Tibial nerve (tissue), 4 donors: ENCODE data around the gene FOXK1. TPM values are rescaled to one million over a fixed set of nuclear protein-coding genes. Genes with fewer than 3 reads are reported as not detected.

Source experiments
- DNase-seq, 2 donors: peaks; one replicate each; pipeline ENCODE4 v3.0.0-alpha.2; 2019; ENCODE audit warnings: low spot score in 2 of 2
- H3K27ac ChIP-seq, 4 donors: fragments of 200-600 bp; sonication (generic) in 3 of 4; one replicate each; pipeline ENCODE4 v1.5.1; 2017 to 2019; ENCODE audit warnings: mild to moderate bottlenecking in 1 of 4
- H3K27me3 ChIP-seq, 2 donors: fragments of 200-600 bp; sonication (generic) in 1 of 2; one replicate each; pipeline versions ENCODE4 v1.5.1 to v1.6.0; 2017 to 2019
- H3K36me3 ChIP-seq, 3 donors: fragments of 200-600 bp; sonication (generic); one replicate each; pipeline ENCODE4 v1.5.1; 2018 to 2019
- H3K4me1 ChIP-seq, 4 donors: fragments of 200-600 bp; sonication (generic) in 3 of 4; one replicate each; pipeline ENCODE4 v1.5.1; 2017 to 2019
- H3K4me3 ChIP-seq, 4 donors: fragments of 200-600 bp; sonication (generic) in 3 of 4; one replicate each; pipeline ENCODE4 v1.5.1; 2017 to 2019; ENCODE audit warnings: mild to moderate bottlenecking in 1 of 4, moderate library complexity in 1 of 4
- H3K9me3 ChIP-seq, 4 donors: fragments of 200-600 bp; sonication (generic) in 3 of 4; one replicate each; pipeline ENCODE4 v1.5.1; 2017 to 2019
- CTCF ChIP-seq, 5 experiments: fragments of 200-600 bp in 3 of 5; fragments of 450-650 bp in 2 of 5; sonication (generic) in 3 of 5; IDR thresholded peaks; one replicate each; pipeline ENCODE4 v1.5.1; 2016 to 2019; ENCODE audit warnings: antibody characterized with exemption in 5 of 5, mild to moderate bottlenecking in 3 of 5, moderate library complexity in 2 of 5
- EP300 ChIP-seq, 2 donors: sonication (generic); formaldehyde crosslinking; IDR thresholded peaks; one replicate each; pipeline ENCODE4 v1.6.1; 2017; ENCODE audit warnings: antibody characterized with exemption in 2 of 2, mild to moderate bottlenecking in 1 of 2
- POLR2A ChIP-seq, 2 donors: fragments of 450-650 bp; IDR thresholded peaks; one replicate each; pipeline ENCODE4 v1.6.1; 2017; ENCODE audit warnings: antibody characterized with exemption in 2 of 2, mild to moderate bottlenecking in 2 of 2, moderate library complexity in 2 of 2
- WGBS, 2 donors: methylation state at CpG; one replicate each; pipeline ENCODE4 v1.1.5; 2018; 5-methylcytosine and 5-hydroxymethylcytosine counted together
- total RNA-seq, 4 donors: library from RNA; depleted of rRNA; stranded (reverse); fragments of >200 nt; gene quantifications; one replicate each; pipeline ENCODE4 v1.1.0, GENCODE V29; 2016

FOXK1 gene
- total RNA-seq, 4 donors from 2014 or later: 24.5 to 47.3 (median 26.4) TPM

GRCh38 chr7:4764402-4765007 lies 82.4 kb downstream of the FOXK1 start:
- DNase-seq: no peak
- Histone ChIP-seq H3K9me3 (no peaks in the 10 kb centered on the region), H3K36me3 (peaks cover 0 to 86% (median 19%) of the 10 kb centered on the region in 3 donors), H3K27me3 (no peaks in the 10 kb centered on the region), H3K4me3 (no peak overlapping the region), H3K27ac (no peak overlapping the region), H3K4me1 (peaks cover 0 to 5% (median 0%) of the 10 kb centered on the region in 4 donors)
- 83 to 85% methylated on average over 28 to 35 of the region's 35 CpGs for WGBS, 2 donors
- TF ChIP-seq POLR2A (IDR thresholded peaks at IDR 0.05) (no peak), CTCF (IDR thresholded peaks at IDR 0.05) (no peak), EP300 (IDR thresholded peaks at IDR 0.05) (no peak)

GRCh38 chr7:4765776-4766490 lies 83.8 kb downstream of the FOXK1 start:
- Histone ChIP-seq H3K4me1 (peaks cover 0 to 5% (median 0%) of the 10 kb centered on the region in 4 donors), H3K4me3 (no peak overlapping the region), H3K36me3 (peaks cover 0 to 71% (median 12%) of the 10 kb centered on the region in 3 donors), H3K27ac (peak overlapping the region in 1 of 4 donors; percentile 57), H3K27me3 (no peaks in the 10 kb centered on the region), H3K9me3 (no peaks in the 10 kb centered on the region)
- DNase-seq: no peak
- TF ChIP-seq EP300 (IDR thresholded peaks at IDR 0.05) (no peak), CTCF (IDR thresholded peaks at IDR 0.05) (peak in 2 of 5 experiments; percentile 13 to 25), POLR2A (IDR thresholded peaks at IDR 0.05) (no peak)
- 72 to 83% methylated on average over 20 to 23 of the region's 23 CpGs for WGBS, 2 donors

- H3K4me3 ChIP-seq: no peak overlapping the region
- no peak for DNase-seq
- TF ChIP-seq EP300 (IDR thresholded peaks at IDR 0.05): peak in 1 of 2 donors; percentile 59
- no peak for TF ChIP-seq POLR2A (IDR thresholded peaks at IDR 0.05)
- no peak for TF ChIP-seq CTCF (IDR thresholded peaks at IDR 0.05)
- no peaks in the 10 kb centered on the region for H3K27me3 ChIP-seq
- peaks cover 0 to 62% (median 12%) of the 10 kb centered on the region in 3 donors for H3K36me3 ChIP-seq
- no peaks in the 10 kb centered on the region for H3K9me3 ChIP-seq
- H3K4me1 ChIP-seq: peaks cover 0 to 5% (median 0%) of the 10 kb centered on the region in 4 donors
- WGBS, 2 donors: 87% methylated on average over 37 of the region's 37 CpGs
- peak overlapping the region in 1 of 4 donors; percentile 57 for H3K27ac ChIP-seq
These were observed 84.8 kb downstream of the FOXK1 start for GRCh38 chr7:4766666-4767519.

GRCh38 chr7:4768597-4769569 lies 86.8 kb downstream of the FOXK1 start:
- H3K4me3 ChIP-seq: no peak overlapping the region
- H3K9me3 ChIP-seq: no peaks in the 10 kb centered on the region
- DNase-seq: no peak
- no peak overlapping the region for H3K27ac ChIP-seq
- TF ChIP-seq POLR2A (IDR thresholded peaks at IDR 0.05): no peak
- no peak for TF ChIP-seq EP300 (IDR thresholded peaks at IDR 0.05)
- TF ChIP-seq CTCF (IDR thresholded peaks at IDR 0.05): no peak
- peaks cover 0 to 8% (median 1%) of the 10 kb centered on the region in 4 donors for H3K4me1 ChIP-seq
- no peaks in the 10 kb centered on the region for H3K27me3 ChIP-seq
- peaks cover 0 to 42% (median 0%) of the 10 kb centered on the region in 3 donors for H3K36me3 ChIP-seq
- 79% methylated on average over 27 of the region's 27 CpGs for WGBS, 2 donors
